BJ (cell line): ENCODE results near the gene AMPD1. TPM values are rescaled to one million over a fixed set of nuclear protein-coding genes. Genes with fewer than 3 reads are reported as not detected.

Source experiments
- CTCF ChIA-PET: fragments of 350-600 bp; formaldehyde crosslinking; extraction: SDS; loops from one replicate; lab custom pipeline; 2021; ENCODE audit warnings: antibody characterized with exemption, inconsistent platforms; lab: Yijun Ruan, JAX
- POLR2A ChIA-PET: fragments of 300-600 bp; sonication (Branson Sonifier 250); formaldehyde crosslinking; extraction: SDS; loops from one replicate; lab custom pipeline; 2021; ENCODE audit warnings: antibody characterized with exemption; lab: Charles Lee
- DNase-seq: peaks from one replicate; pipeline ENCODE4 v3.0.0-alpha.2; 2011; ENCODE audit warnings: low read depth
- H3K27me3 ChIP-seq: 2 replicates; pipeline ENCODE4 v1.6.0; 2011; ENCODE audit warnings: low read length; ENCODE audit not compliant: control insufficient read depth, insufficient read depth
- H3K36me3 ChIP-seq: 2 replicates; pipeline ENCODE4 v1.5.1; 2011; ENCODE audit warnings: low read length; ENCODE audit not compliant: control insufficient read depth, insufficient read depth
- H3K4me3 ChIP-seq: 2 replicates; pipeline ENCODE4 v1.5.1; 2011; ENCODE audit warnings: low read depth, mild to moderate bottlenecking, control low read depth, low read length
- CTCF ChIP-seq: IDR thresholded peaks from 2 replicates; pipeline ENCODE4 v1.5.1; 2011; ENCODE audit warnings: low read depth, mild to moderate bottlenecking, control low read depth, inconsistent platforms, low read length, moderate library complexity; ENCODE audit not compliant: insufficient read depth
- polyA plus RNA-seq: library from polyadenylated mRNA; depleted of rRNA; stranded (reverse); fragments of >200 nt; gene quantifications from 2 replicates; pipeline ENCODE4 v1.2.3, GENCODE V29; 2011

AMPD1 gene
- polyA plus RNA-seq, 1 experiment: not detected

- ChIA-PET POLR2A (no interaction called here), CTCF (interaction anchor here (1.5 kb wide), 1 partner anchor 8 kb away, joined by 3 read pairs; no protein-coding TSS in a partner anchor)
- H3K36me3 ChIP-seq: no peaks in the 10 kb centered on the region
- TF ChIP-seq CTCF: no peak
- H3K4me3 ChIP-seq: no peak overlapping the region
- peaks cover 2% of the 10 kb centered on the region for H3K27me3 ChIP-seq
- DNase-seq: no peak
These were observed 6.6 kb upstream of the AMPD1 start for GRCh38 chr1:114701931-114702330.

DNA sequence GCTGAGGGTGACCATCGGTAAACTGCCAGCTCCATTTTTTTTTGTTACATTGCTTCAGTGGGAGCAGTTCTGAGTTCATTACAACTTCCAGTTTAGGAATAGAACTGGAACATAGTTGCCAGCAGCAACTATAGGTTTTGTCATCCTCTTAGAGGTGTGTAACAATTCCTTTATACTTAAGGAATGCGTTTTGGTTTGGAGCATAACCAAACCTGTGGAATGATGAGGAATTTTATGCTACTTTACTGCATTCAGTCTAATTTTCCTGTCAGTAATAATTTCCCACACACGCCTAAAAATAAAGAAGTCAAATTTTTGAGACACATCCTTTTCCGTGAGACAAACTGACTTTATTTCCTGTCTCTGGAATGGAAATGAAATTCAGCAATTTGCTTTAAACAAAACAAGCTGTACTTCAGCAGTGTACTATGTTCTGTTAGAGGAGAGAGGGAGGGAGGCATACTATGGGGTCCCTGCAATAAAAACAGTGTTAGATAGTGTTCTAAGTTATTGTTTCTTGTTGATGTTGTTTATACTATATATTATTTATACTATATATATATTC, 4.8 kb upstream of the AMPD1 start:
- no peak overlapping the region for H3K4me3 ChIP-seq
- peaks cover 2% of the 10 kb centered on the region for H3K27me3 ChIP-seq
- ChIA-PET CTCF (no interaction called here), POLR2A (interaction anchor here (0.6 kb wide), 1 partner anchor 782 kb away, joined by 3 read pairs; no protein-coding TSS in a partner anchor)
- no peak for DNase-seq
- no peak for TF ChIP-seq CTCF
- H3K36me3 ChIP-seq: no peaks in the 10 kb centered on the region

GRCh38 chr1:114696810-114697209, 1.5 kb upstream of the AMPD1 start:
- H3K4me3 ChIP-seq: no peak overlapping the region
- no peak for TF ChIP-seq CTCF
- H3K27me3 ChIP-seq: peaks cover 2% of the 10 kb centered on the region
- no peaks in the 10 kb centered on the region for H3K36me3 ChIP-seq
- POLR2A ChIA-PET: no interaction called here
- CTCF ChIA-PET: no interaction called here
- DNase-seq: no peak

DNA sequence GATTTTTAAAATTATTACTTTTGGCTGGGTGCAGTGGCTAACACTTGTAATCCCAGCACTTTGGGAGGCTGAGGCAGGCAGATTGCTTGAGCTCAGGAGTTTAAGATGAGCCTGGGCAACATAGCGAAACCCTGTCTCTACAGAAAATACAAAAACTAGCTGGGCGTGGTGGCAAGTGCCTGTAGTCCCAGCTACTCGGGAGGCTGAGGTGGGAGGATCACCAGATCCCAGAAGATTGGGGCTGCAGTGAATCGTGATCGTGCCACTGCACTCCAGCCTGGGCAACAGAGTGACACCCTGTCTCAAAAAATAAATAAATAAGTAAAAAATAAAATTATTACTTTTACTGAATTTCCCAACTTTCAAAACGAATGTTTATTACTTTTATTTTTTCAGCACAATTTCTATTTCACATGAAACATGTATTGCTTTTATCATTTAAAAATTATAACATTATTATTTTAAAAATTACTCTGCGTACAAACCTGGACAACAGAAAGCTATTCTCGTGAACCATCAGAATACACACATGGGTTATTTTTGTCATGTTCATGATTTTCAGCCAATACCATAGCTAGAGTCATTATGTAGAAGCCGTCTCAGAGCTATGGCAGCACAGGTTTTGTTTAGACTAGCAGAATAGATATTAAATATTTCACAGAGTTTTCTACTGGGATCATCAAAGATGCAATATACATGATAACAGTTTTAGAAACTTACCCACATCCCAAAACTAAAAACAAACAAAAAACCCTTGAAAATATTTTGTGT, 621 bp downstream of the AMPD1 start:
- ChIA-PET POLR2A (no interaction called here), CTCF (interaction anchor here (1.0 kb wide), 1 partner anchor 24 kb away, joined by 3 read pairs; the partner anchor contains the start of gene DENND2C)
- no peak for DNase-seq
- Histone ChIP-seq H3K4me3 (no peak overlapping the region), H3K27me3 (peaks cover 2% of the 10 kb centered on the region), H3K36me3 (no peaks in the 10 kb centered on the region)
- no peak for TF ChIP-seq CTCF

DNA sequence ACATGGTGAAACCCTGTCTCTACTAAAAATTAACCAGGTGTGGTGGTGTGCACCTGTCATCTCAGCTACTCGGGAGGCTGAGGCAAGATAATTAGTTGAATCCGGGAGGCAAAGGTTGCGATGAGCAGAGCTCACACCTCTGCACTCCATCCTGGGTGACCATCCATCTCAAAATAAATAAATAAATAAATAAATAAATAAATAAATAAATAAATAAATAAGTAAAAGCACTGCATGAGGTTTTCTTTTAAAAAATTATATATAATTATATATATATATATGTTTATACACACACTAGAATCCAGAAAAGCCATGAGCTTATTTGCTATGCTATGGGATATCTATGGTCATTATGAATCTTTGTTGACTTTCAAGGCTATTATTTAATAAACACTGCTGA, 2.4 kb downstream of the AMPD1 start:
- H3K36me3 ChIP-seq: no peaks in the 10 kb centered on the region
- DNase-seq: no peak
- no peak for TF ChIP-seq CTCF
- ChIA-PET CTCF (interaction anchor here (0.7 to 1.3 kb wide), 3 partner anchors 8 to 26 kb away, joined by 3 read pairs; no protein-coding TSS in a partner anchor), POLR2A (no interaction called here)
- peaks cover 2% of the 10 kb centered on the region for H3K27me3 ChIP-seq
- no peak overlapping the region for H3K4me3 ChIP-seq
